Skeletal muscle satellite cell (primary cell): ENCODE measurements around the gene MGAT4B.

Experiments
- H3K27me3 ChIP-seq: 2 replicates; pipeline ENCODE4 v1.7.0; 2013; ENCODE audit warnings: low read length; ENCODE audit not compliant: control insufficient read depth, insufficient read depth
- H3K36me3 ChIP-seq: 2 replicates; pipeline ENCODE4 v1.7.0; 2013; ENCODE audit warnings: mild to moderate bottlenecking, control low read depth, low read length; ENCODE audit not compliant: insufficient read depth
- H3K4me1 ChIP-seq: 2 replicates; pipeline ENCODE4 v1.7.0; 2013; ENCODE audit warnings: low read length; ENCODE audit not compliant: control insufficient read depth, insufficient read depth
- H3K4me2 ChIP-seq: 2 replicates; pipeline ENCODE4 v1.7.0; 2013; ENCODE audit warnings: mild to moderate bottlenecking, low read length
- H3K4me3 ChIP-seq: 2 replicates; pipeline ENCODE4 v1.7.0; 2013; ENCODE audit warnings: low read length
- H3K9ac ChIP-seq: 2 replicates; pipeline ENCODE4 v1.7.0; 2013; ENCODE audit warnings: mild to moderate bottlenecking, low read depth, low read length, moderate library complexity
- H3K9me3 ChIP-seq: replicated peaks from 2 replicates; pipeline ENCODE4 v1.7.0; 2013; ENCODE audit warnings: mild to moderate bottlenecking, control low read depth, low read length

The MGAT4B gene

GRCh38 chr5:179817470-179817840 lies 10.8 kb upstream of the MGAT4B start:
- Histone ChIP-seq H3K9ac (peak overlapping the region; percentile 59), H3K4me3 (peak overlapping the region; percentile 54), H3K36me3 (peaks cover 18% of the 10 kb centered on the region), H3K4me2 (peak overlapping the region; percentile 73), H3K9me3 (no peaks in the 10 kb centered on the region), H3K4me1 (peaks cover 45% of the 10 kb centered on the region), H3K27me3 (no peaks in the 10 kb centered on the region)

- H3K9me3 ChIP-seq, result no peaks in the 10 kb centered on the region
- peaks cover 40% of the 10 kb centered on the region for H3K4me1 ChIP-seq
These were observed 10.3 kb upstream of the MGAT4B start for GRCh38 chr5:179816796-179817469.

GRCh38 chr5:179816401-179816795 lies 9.7 kb upstream of the MGAT4B start:
- H3K9me3 ChIP-seq, result no peaks in the 10 kb centered on the region
- peak overlapping the region; percentile 54 for H3K4me3 ChIP-seq
- peaks cover 39% of the 10 kb centered on the region for H3K4me1 ChIP-seq
- H3K36me3 ChIP-seq, result peaks cover 15% of the 10 kb centered on the region
- peak overlapping the region; percentile 59 for H3K9ac ChIP-seq
- no peaks in the 10 kb centered on the region for H3K27me3 ChIP-seq
- peak overlapping the region; percentile 73 for H3K4me2 ChIP-seq

More at GRCh38 chr5:179816796-179817469, 10.3 kb upstream of the MGAT4B start:
- H3K9ac ChIP-seq, result peak overlapping the region; percentile 59
- H3K36me3 ChIP-seq, result peaks cover 13% of the 10 kb centered on the region
- H3K4me2 ChIP-seq, result peak overlapping the region; percentile 73
- H3K27me3 ChIP-seq, result no peaks in the 10 kb centered on the region
- H3K4me3 ChIP-seq, result peak overlapping the region; percentile 54

DNA sequence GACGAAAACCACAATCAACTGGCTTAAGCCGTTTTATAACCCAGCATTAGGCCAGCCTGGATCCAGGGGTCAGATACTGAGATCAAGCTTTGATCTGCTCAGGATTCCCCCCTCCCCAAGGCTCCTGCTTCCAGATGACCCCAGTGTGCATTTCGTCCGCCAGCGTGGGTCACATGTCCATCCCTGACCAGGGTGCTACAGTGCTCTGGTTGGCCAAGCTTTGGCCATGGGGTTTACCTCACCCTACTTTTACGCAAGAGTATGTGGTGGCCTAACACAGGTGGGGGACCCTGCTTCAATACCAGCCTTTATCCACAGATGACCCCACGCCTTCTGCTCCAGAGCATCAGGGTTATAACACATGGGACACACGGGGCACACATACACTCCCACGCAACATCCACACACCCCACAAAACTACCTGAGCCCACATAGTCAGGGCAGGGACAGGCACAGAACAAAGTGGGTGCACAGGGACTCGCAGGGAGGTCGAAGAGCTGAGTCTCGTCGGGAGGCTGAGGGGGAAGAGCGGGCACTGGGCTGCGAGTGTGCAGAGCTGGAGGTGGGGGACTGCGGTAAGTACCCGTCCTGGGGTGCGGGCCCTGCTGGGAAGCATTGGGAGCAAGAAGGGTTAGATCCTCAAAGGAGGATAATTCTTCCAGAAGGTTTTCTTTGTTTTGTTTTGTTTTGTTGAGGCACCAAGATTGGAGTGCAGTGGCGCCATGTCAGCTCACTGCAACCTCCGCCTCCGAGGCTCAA lies 9.0 kb upstream of the MGAT4B start:
- no peak overlapping the region for H3K9ac ChIP-seq
- H3K4me1 ChIP-seq, result peaks cover 39% of the 10 kb centered on the region
- no peaks in the 10 kb centered on the region for H3K9me3 ChIP-seq
- no peak overlapping the region for H3K4me3 ChIP-seq
- no peaks in the 10 kb centered on the region for H3K27me3 ChIP-seq
- peaks cover 16% of the 10 kb centered on the region for H3K36me3 ChIP-seq
- H3K4me2 ChIP-seq, result no peak overlapping the region

- peaks cover 24% of the 10 kb centered on the region for H3K4me1 ChIP-seq
- H3K36me3 ChIP-seq, result peaks cover 16% of the 10 kb centered on the region
- no peaks in the 10 kb centered on the region for H3K9me3 ChIP-seq
- H3K4me3 ChIP-seq, result no peak overlapping the region
- no peak overlapping the region for H3K9ac ChIP-seq
- H3K4me2 ChIP-seq, result no peak overlapping the region
- H3K27me3 ChIP-seq, result no peaks in the 10 kb centered on the region
These were observed 7.4 kb upstream of the MGAT4B start for GRCh38 chr5:179814090-179814489.

GRCh38 chr5:179812997-179813607 lies 6.4 kb upstream of the MGAT4B start:
- H3K4me2 ChIP-seq, result no peak overlapping the region
- no peak overlapping the region for H3K4me3 ChIP-seq
- H3K4me1 ChIP-seq, result peaks cover 14% of the 10 kb centered on the region
- H3K9ac ChIP-seq, result no peak overlapping the region
- H3K9me3 ChIP-seq, result no peaks in the 10 kb centered on the region
- no peaks in the 10 kb centered on the region for H3K27me3 ChIP-seq
- peaks cover 16% of the 10 kb centered on the region for H3K36me3 ChIP-seq

DNA sequence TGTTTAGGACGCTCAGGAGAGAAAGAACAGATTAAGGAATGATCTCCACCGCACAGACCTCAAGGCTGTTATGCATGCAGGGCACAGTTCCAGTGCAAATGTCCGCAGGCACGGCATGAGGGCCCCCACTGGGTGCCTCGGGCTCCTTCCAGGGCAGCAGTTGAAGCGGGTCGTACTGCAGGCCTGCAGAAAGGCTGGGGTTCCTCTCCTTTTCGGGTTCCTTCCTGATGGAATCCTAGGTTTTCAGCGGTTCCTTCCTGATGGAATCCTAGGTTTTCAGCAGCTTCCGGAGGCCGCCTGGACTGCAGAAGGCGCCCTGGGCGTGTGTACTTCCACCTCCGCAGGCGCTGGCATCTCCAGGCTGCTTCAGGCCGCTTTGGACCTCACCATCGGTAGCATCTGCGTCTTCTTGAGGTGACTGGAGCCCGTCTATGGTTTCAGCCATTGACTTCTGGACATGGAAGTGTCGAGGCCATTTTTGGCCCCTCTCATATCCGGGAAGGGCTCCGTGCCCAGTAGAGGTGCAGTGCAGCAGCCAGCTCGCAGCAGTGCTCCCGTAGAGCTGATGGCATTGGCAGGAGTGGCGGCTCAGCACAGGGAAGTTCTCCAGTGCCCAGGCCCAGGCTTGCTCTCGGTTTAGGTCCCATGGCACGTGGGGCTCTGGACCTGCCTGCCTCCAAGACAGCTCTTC lies 5.6 kb upstream of the MGAT4B start:
- Histone ChIP-seq H3K9me3 (no peaks in the 10 kb centered on the region), H3K4me2 (no peak overlapping the region), H3K4me3 (no peak overlapping the region), H3K36me3 (peaks cover 16% of the 10 kb centered on the region), H3K27me3 (no peaks in the 10 kb centered on the region), H3K4me1 (peaks cover 9% of the 10 kb centered on the region), H3K9ac (no peak overlapping the region)

- H3K4me1 ChIP-seq, result peaks cover 36% of the 10 kb centered on the region
These were observed 977 bp downstream of the MGAT4B start for GRCh38 chr5:179805529-179806249.

DNA sequence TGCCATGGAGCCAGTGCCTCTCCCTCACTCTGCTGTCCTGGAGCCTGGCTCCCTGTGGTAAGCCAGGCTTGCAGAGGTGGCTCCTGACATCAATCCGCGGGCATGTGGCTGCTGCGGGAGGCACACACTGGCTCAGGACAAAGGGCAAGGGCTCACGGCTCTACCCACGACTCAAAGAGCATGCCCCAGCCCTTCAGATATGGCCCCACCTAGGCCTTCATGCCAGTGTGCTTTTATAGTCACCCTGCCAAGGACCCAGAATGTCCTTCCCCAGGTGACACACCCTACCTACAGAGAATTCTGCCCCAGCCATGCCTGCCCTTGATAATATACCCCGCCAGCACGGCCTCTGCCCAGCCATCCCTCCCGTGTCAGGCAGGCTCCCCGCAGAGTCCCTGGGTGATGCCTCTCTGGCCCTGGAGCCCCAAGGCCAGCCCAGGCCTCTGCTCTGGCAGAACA lies 1.6 kb downstream of the MGAT4B start:
- Histone ChIP-seq H3K4me3 (peak overlapping the region; percentile 98), H3K36me3 (peaks cover 19% of the 10 kb centered on the region), H3K4me2 (peak overlapping the region; percentile 99), H3K27me3 (no peaks in the 10 kb centered on the region), H3K4me1 (peaks cover 36% of the 10 kb centered on the region), H3K9ac (peak overlapping the region; percentile 79), H3K9me3 (no peaks in the 10 kb centered on the region)

More at GRCh38 chr5:179805529-179806249, 977 bp downstream of the MGAT4B start:
- Histone ChIP-seq H3K9ac (peak overlapping the region; percentile 79), H3K4me2 (peak overlapping the region; percentile 99), H3K9me3 (no peaks in the 10 kb centered on the region), H3K4me3 (peak overlapping the region; percentile 98), H3K27me3 (no peaks in the 10 kb centered on the region), H3K36me3 (peaks cover 13% of the 10 kb centered on the region)

DNA sequence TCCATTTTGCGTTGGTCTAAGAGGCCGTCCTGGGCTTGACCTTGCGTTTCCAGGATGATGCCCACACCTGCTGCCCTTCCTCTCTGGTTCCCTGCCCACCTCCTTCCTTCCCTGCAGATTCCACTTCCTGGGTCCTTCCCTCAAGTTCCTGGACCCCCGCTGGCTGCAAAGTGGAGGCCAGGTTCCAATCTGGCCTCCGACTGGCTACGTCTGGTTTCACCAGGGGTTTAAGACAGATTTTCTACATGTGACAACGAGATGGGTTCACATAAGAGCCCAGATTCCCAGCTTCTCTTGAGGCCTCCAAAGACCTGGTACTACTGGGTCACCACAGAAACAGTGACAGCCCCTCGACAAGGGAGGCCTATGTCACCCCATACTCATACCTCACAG lies 2.1 kb downstream of the MGAT4B start:
- H3K4me3 ChIP-seq, result peak overlapping the region; percentile 98

More for the DNA sequence above, 2.1 kb downstream of the MGAT4B start:
- no peaks in the 10 kb centered on the region for H3K27me3 ChIP-seq
- H3K4me1 ChIP-seq, result peaks cover 36% of the 10 kb centered on the region
- peaks cover 25% of the 10 kb centered on the region for H3K36me3 ChIP-seq
- H3K9ac ChIP-seq, result peak overlapping the region; percentile 79
- H3K4me2 ChIP-seq, result peak overlapping the region; percentile 99
- no peaks in the 10 kb centered on the region for H3K9me3 ChIP-seq
